K562 (cell line): ENCODE measurements around the gene SAV1. TPM values are rescaled to one million over a fixed set of nuclear protein-coding genes. Genes with fewer than 3 reads are reported as not detected.

Source experiments
- ATAC-seq: fragments of 200-7000 bp; cut with Tn5 transposase; 3 replicates; pipeline ENCODE4 v1.9.1; 2020; ENCODE audit warnings: moderate library complexity
- BruUV-seq: library from RNA; stranded (reverse); fragments of 400-500 nt; replicated peaks from 2 replicates; lab custom pipeline; 2021; lab: Mats Ljungman, UMichigan
- CTCF ChIA-PET: fragments of 300-600 bp; formaldehyde crosslinking; extraction: SDS; loops from one replicate; lab custom pipeline; 2021; ENCODE audit warnings: low intra/inter-chr PET ratio; lab: Yijun Ruan, JAX
- POLR2A ChIA-PET: fragments of 300-600, 350-650 bp; sonication (Branson Sonifier 250); formaldehyde crosslinking; extraction: SDS; loops from one replicate; lab custom pipeline; 2021; ENCODE audit warnings: antibody characterized with exemption, inconsistent platforms; lab: Yijun Ruan, JAX
- DNase-seq, 4 experiments: peaks; one replicate each; pipeline versions ENCODE4 v3.0.0 to v3.0.0-alpha.2; 2011 to 2018; ENCODE audit warnings: low spot score in 3 of 4, mixed read lengths in 3 of 4; ENCODE audit errors: extremely low read depth in 1 of 4
- FAIRE-seq: peaks from 2 replicates; lab custom pipeline; 2011; peaks lifted over from hg19 to GRCh38; lab: Jason Lieb, UNC
- H2AFZ ChIP-seq: 2 replicates; pipeline ENCODE4 v1.6.0; 2011; ENCODE audit warnings: low read depth, low read length, control low read depth, inconsistent platforms
- H3K27ac ChIP-seq: fragments of 200-600 bp; 3 replicates; pipeline ENCODE4 v1.8.0; 2011; ENCODE audit warnings: low read depth, mild to moderate bottlenecking, control low read depth, inconsistent platforms, low read length, moderate library complexity, mixed read lengths; ENCODE audit errors: extremely low read depth
- H3K27me3 ChIP-seq, 2 experiments: fragments of 300-600 bp in 1 of 2; 2 replicates in 1 of 2; 3 replicates in 1 of 2; pipeline versions ENCODE4 v1.6.0 to v1.8.0; 2011; ENCODE audit warnings: inconsistent platforms in 2 of 2, low read length in 2 of 2, mild to moderate bottlenecking in 1 of 2, mixed read lengths in 1 of 2, moderate library complexity in 1 of 2; ENCODE audit not compliant: control insufficient read depth in 2 of 2, insufficient read depth in 2 of 2
- H3K36me3 ChIP-seq: fragments of 300-600 bp; 3 replicates; pipeline ENCODE4 v1.8.0; 2011; ENCODE audit warnings: mild to moderate bottlenecking, low read length, inconsistent platforms; ENCODE audit not compliant: control insufficient read depth, insufficient read depth
- H3K4me1 ChIP-seq, 2 experiments: fragments of 200-600 bp in 1 of 2; replicated peaks in 1 of 2; 2 replicates in 1 of 2; 3 replicates in 1 of 2; pipeline versions ENCODE4 v1.5.1 to v1.8.0; 2011; ENCODE audit warnings: inconsistent platforms in 2 of 2, low read length in 2 of 2, mild to moderate bottlenecking in 1 of 2, mixed read lengths in 1 of 2, moderate library complexity in 1 of 2; ENCODE audit not compliant: control insufficient read depth in 2 of 2, insufficient read depth in 2 of 2
- H3K4me2 ChIP-seq: 2 replicates; pipeline ENCODE4 v1.6.1; 2011; ENCODE audit warnings: low read length, control low read depth, inconsistent platforms, mixed read lengths; ENCODE audit not compliant: insufficient read depth
- H3K4me3 ChIP-seq: fragments of 200-600 bp; sonication (generic), shearing (Covaris generic); 2 replicates; pipeline ENCODE4 v1.5.1; 2016; ENCODE audit warnings: control low read depth, inconsistent platforms
- H3K79me2 ChIP-seq: fragments of 200-600 bp; 3 replicates; pipeline ENCODE4 v1.8.0; 2011; ENCODE audit warnings: low read length, inconsistent platforms; ENCODE audit not compliant: control insufficient read depth, insufficient read depth
- H3K9ac ChIP-seq, 2 experiments: 2 replicates each; pipeline versions ENCODE4 v1.6.0 to v1.6.1; 2011; ENCODE audit warnings: low read depth in 2 of 2, low read length in 2 of 2, control low read depth in 1 of 2, inconsistent platforms in 1 of 2, mild to moderate bottlenecking in 1 of 2, mixed read lengths in 1 of 2; ENCODE audit not compliant: insufficient read depth in 1 of 2
- H3K9me1 ChIP-seq: one replicate; pipeline ENCODE4 v1.6.0; 2011; ENCODE audit warnings: inconsistent platforms, mild to moderate bottlenecking, low read length, moderate library complexity; ENCODE audit not compliant: control insufficient read depth, insufficient read depth
- H3K9me3 ChIP-seq: replicated peaks from 2 replicates; pipeline ENCODE4 v1.5.1; 2011; ENCODE audit warnings: low read depth, low read length, inconsistent platforms; ENCODE audit not compliant: control insufficient read depth, insufficient read depth
- H4K20me1 ChIP-seq: replicated peaks from 2 replicates; pipeline ENCODE4 v1.6.1; 2011; ENCODE audit warnings: low read length, inconsistent platforms, mixed read lengths; ENCODE audit not compliant: control insufficient read depth, insufficient read depth
- CREBBP ChIP-seq: IDR thresholded peaks from one replicate; pipeline ENCODE4 v1.6.1; 2012; ENCODE audit warnings: low read depth, mild to moderate bottlenecking, control low read depth, inconsistent platforms, low read length
- GABPB2 ChIP-seq: fragments of 250-450 bp; sonication (Bioruptor Pico); conservative IDR thresholded peaks from 2 replicates; pipeline ENCODE4 v1.5.1; 2021; ENCODE audit warnings: mild to moderate bottlenecking
- GTF2A2 ChIP-seq: IDR thresholded peaks from 2 replicates; pipeline ENCODE4 v1.6.1; 2016; ENCODE audit warnings: mild to moderate bottlenecking, missing genetic modification characterization, missing compliant biosample characterization
- HMG20B ChIP-seq: fragments of 250-450 bp; sonication (Bioruptor Pico); IDR thresholded peaks from 2 replicates; pipeline ENCODE4 v1.5.0; 2021; ENCODE audit warnings: mild to moderate bottlenecking
- HNRNPK ChIP-seq: fragments of 200-400 bp; formaldehyde crosslinking; IDR thresholded peaks from one replicate; pipeline ENCODE4 v1.6.1; 2018; ENCODE audit warnings: mild to moderate bottlenecking, low read depth, low read length; ENCODE audit not compliant: poor library complexity, severe bottlenecking
- KDM4B ChIP-seq, 2 experiments: fragments of 450-650 bp in 1 of 2; sonication (generic) in 1 of 2; IDR thresholded peaks; 2 replicates each; pipeline ENCODE4 v1.6.1; 2016 to 2017; ENCODE audit warnings: borderline replicate concordance in 2 of 2, antibody characterized with exemption in 1 of 2, low read depth in 1 of 2, mild to moderate bottlenecking in 1 of 2
- MYC ChIP-seq, 2 experiments: fragments of 250-450 bp in 1 of 2; sonication (Bioruptor Pico) in 1 of 2; IDR thresholded peaks; 2 replicates each; pipeline versions ENCODE4 v1.5.1 to v1.6.1; 2012 to 2021; ENCODE audit warnings: low read depth in 2 of 2, borderline replicate concordance in 1 of 2, improper control_type of control experiment in 1 of 2, low read length in 1 of 2, mild to moderate bottlenecking in 1 of 2, moderate library complexity in 1 of 2
- SREBF2 ChIP-seq: sonication (generic); formaldehyde crosslinking; IDR thresholded peaks from 2 replicates; pipeline ENCODE4 v1.4.0; 2020; ENCODE audit warnings: mild to moderate bottlenecking, missing genetic modification reagents
- STAG1 ChIP-seq: sonication (generic); formaldehyde crosslinking; IDR thresholded peaks from 2 replicates; pipeline ENCODE4 v1.5.0; 2020; ENCODE audit warnings: missing genetic modification reagents, borderline replicate concordance
- ZNF121 ChIP-seq: sonication (generic); formaldehyde crosslinking; conservative IDR thresholded peaks from 2 replicates; pipeline ENCODE4 v1.8.0; 2022; ENCODE audit warnings: missing genetic modification reagents
- ZNF133 ChIP-seq: fragments of 250-450 bp; sonication (Bioruptor Pico); IDR thresholded peaks from 2 replicates; pipeline ENCODE4 v1.4.0; 2020; ENCODE audit warnings: mild to moderate bottlenecking
- WGBS: fragments of 100-300 bp; shearing (Covaris generic); methylation state at CpG from one replicate; pipeline ENCODE4 v1.1.6; 2016; ENCODE audit warnings: low coverage, mixed read lengths; ENCODE audit not compliant: insufficient coverage; ENCODE audit errors: missing lambda C conversion rate; 5-methylcytosine and 5-hydroxymethylcytosine counted together
- in situ Hi-C: fragments of 300-500 bp; cut with MboI; formaldehyde crosslinking; loops from 4 replicates; pipeline ENCODE4 v1.15.0; 2018; ENCODE audit warnings: inconsistent platforms, mixed read lengths
- intact Hi-C: fragments of 100-400 bp; cut with micrococcal nuclease; formaldehyde crosslinking; loops from 2 replicates; pipeline ENCODE4 v1.14.2; 2022
- polyA plus RNA-seq, 8 experiments: library from polyadenylated mRNA; depleted of rRNA in 4 of 8; stranded (reverse) in 5 of 8; unstranded in 3 of 8; fragments of >200 nt; fragmentation: Nextera tagmentation in 2 of 8; fragmentation: Illumina TruSeq in 1 of 8; extraction: Ambion mirVana in 2 of 8; extraction: Trizol in 1 of 8; gene quantifications; 2 replicates each; pipeline versions ENCODE4 v1.2.1 to v1.2.3, GENCODE V29; 2011 to 2014; ENCODE audit warnings: inconsistent platforms in 1 of 8, missing spikeins in 1 of 8
- total RNA-seq, 7 experiments: library from RNA; depleted of rRNA in 6 of 7; stranded (reverse); fragments of >200 nt in 6 of 7; fragmentation: Illumina TruSeq in 2 of 7; extraction: Trizol in 2 of 7; gene quantifications; 2 replicates each; pipeline versions ENCODE4 v1.2.1 to v1.2.3, GENCODE V29; 2011 to 2021; ENCODE audit warnings: low replicate concordance in 1 of 7
- TF ChIP-seq, protein P1 (sequence below): sonication (generic); formaldehyde crosslinking; IDR thresholded peaks from 2 replicates; pipeline ENCODE4 v1.8.1; 2023; ENCODE audit warnings: mild to moderate bottlenecking, missing genetic modification reagents
- TF ChIP-seq, protein P2 (sequence below), 2 experiments: IDR thresholded peaks; 2 replicates each; pipeline ENCODE4 v1.6.1; 2012; ENCODE audit warnings: improper control_type of control experiment in 2 of 2, low read depth in 2 of 2, low read length in 2 of 2, borderline replicate concordance in 1 of 2

SAV1 gene
- total and polyA plus RNA-seq, 9 of the 15 experiments (the other 6 are each of a cell fraction or from before 2014, with no cell fraction given): 6.5 to 18.1 (median 16.1) TPM

DNA sequence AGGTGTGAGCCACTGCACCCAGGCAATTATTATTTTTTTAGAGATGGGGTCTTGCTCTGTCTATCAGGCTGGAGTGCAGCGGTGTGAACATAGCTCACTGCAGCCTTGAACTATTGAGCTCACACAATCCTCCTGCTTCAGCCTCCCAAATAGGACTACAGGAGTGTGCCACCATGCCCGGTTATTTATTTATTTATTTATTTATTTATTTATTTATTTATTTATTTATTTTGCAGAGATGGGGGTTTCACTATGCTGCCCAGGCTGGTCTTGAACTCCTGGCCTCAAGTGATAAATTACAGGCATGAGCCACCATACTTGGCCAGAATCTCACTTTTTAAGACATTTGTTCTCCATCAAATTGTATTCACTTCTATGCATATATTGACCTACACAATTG lies 51.8 kb downstream of the SAV1 start:
- ChIA-PET POLR2A (no interaction called here), CTCF (no interaction called here)
- intact Hi-C loops (loop anchor here (5.0 kb wide), 1 partner anchor 96 kb away; no protein-coding TSS in a partner anchor), in situ Hi-C loops (no loop called here)
- FAIRE-seq (no peak), DNase-seq (no peak), ATAC-seq (no peak)
- Histone ChIP-seq H3K4me1 (no peaks in the 10 kb centered on the region), H3K27me3 (peaks cover 0 to 3% of the 10 kb centered on the region in 2 experiments; a peak in 2 of 5 replicates), H4K20me1 (no peaks in the 10 kb centered on the region), H3K9me3 (no peaks in the 10 kb centered on the region), H2AFZ (no peak overlapping the region), H3K4me2 (no peak overlapping the region), H3K9ac (no peak overlapping the region), H3K9me1 (no peaks in the 10 kb centered on the region), H3K4me3 (no peak overlapping the region), H3K36me3 (no peaks in the 10 kb centered on the region), H3K79me2 (no peaks in the 10 kb centered on the region), H3K27ac (no peak overlapping the region)
- no peak for TF ChIP-seq ZNF133 (CRISPR knock-in tag)
- TF ChIP-seq MYC (IDR thresholded peaks at IDR 0.05; ENCODE audit: low read depth, low read length): no peak
- TF ChIP-seq MYC (CRISPR knock-in tag; IDR thresholded peaks at IDR 0.05; ENCODE audit: borderline replicate concordance, low read depth): no peak
- no peak for TF ChIP-seq SREBF2 (CRISPR knock-in tag)
- TF ChIP-seq CREBBP: no peak
- no peak for TF ChIP-seq GTF2A2 (tag)
- TF ChIP-seq HMG20B (CRISPR knock-in tag): no peak
- TF ChIP-seq GABPB2 (CRISPR knock-in tag): no peak
- no peak for TF ChIP-seq STAG1 (CRISPR knock-in tag)
- TF ChIP-seq, protein P1, sequence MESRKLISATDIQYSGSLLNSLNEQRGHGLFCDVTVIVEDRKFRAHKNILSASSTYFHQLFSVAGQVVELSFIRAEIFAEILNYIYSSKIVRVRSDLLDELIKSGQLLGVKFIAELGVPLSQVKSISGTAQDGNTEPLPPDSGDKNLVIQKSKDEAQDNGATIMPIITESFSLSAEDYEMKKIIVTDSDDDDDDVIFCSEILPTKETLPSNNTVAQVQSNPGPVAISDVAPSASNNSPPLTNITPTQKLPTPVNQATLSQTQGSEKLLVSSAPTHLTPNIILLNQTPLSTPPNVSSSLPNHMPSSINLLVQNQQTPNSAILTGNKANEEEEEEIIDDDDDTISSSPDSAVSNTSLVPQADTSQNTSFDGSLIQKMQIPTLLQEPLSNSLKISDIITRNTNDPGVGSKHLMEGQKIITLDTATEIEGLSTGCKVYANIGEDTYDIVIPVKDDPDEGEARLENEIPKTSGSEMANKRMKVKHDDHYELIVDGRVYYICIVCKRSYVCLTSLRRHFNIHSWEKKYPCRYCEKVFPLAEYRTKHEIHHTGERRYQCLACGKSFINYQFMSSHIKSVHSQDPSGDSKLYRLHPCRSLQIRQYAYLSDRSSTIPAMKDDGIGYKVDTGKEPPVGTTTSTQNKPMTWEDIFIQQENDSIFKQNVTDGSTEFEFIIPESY (CRISPR knock-in tag): no peak
- TF ChIP-seq, protein P2, sequence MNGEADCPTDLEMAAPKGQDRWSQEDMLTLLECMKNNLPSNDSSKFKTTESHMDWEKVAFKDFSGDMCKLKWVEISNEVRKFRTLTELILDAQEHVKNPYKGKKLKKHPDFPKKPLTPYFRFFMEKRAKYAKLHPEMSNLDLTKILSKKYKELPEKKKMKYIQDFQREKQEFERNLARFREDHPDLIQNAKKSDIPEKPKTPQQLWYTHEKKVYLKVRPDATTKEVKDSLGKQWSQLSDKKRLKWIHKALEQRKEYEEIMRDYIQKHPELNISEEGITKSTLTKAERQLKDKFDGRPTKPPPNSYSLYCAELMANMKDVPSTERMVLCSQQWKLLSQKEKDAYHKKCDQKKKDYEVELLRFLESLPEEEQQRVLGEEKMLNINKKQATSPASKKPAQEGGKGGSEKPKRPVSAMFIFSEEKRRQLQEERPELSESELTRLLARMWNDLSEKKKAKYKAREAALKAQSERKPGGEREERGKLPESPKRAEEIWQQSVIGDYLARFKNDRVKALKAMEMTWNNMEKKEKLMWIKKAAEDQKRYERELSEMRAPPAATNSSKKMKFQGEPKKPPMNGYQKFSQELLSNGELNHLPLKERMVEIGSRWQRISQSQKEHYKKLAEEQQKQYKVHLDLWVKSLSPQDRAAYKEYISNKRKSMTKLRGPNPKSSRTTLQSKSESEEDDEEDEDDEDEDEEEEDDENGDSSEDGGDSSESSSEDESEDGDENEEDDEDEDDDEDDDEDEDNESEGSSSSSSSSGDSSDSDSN (IDR thresholded peaks at IDR 0.05; ENCODE audit: borderline replicate concordance in 1 of 2, low read depth in 2 of 2, low read length in 2 of 2): no peak
- no peak for TF ChIP-seq HNRNPK
- no peak for TF ChIP-seq KDM4B (IDR thresholded peaks at IDR 0.05; ENCODE audit: borderline replicate concordance in 2 of 2, low read depth in 1 of 2)
- TF ChIP-seq ZNF121 (CRISPR knock-in tag): no peak
- 24% methylated on average over 2 of the region's 2 CpGs for WGBS
- BruUV-seq: no TSS peak
